Bronchial epithelial cell (primary cell): ENCODE measurements around the gene DPP10. TPM values are rescaled to one million over a fixed set of nuclear protein-coding genes. Genes with fewer than 3 reads are reported as not detected.
"Not testable (repeated sequence)": the region's sequence is repeated elsewhere in the genome, so short reads cannot be mapped to it uniquely, and the experiment has no call there.

Experiments
- DNase-seq: peaks from one replicate; pipeline ENCODE4 v3.0.0-alpha.2; 2010; ENCODE audit warnings: low read depth
- FAIRE-seq: peaks from 2 replicates; lab custom pipeline; 2011; peaks lifted over from hg19 to GRCh38; lab: Jason Lieb, UNC
- H3K27me3 ChIP-seq: 2 replicates; pipeline ENCODE4 v1.5.1; 2011; ENCODE audit warnings: low read length; ENCODE audit not compliant: control insufficient read depth, insufficient read depth
- H3K36me3 ChIP-seq: 2 replicates; pipeline ENCODE4 v1.5.1; 2011; ENCODE audit warnings: low read length; ENCODE audit not compliant: control insufficient read depth, insufficient read depth
- H3K4me3 ChIP-seq: 2 replicates; pipeline ENCODE4 v1.5.1; 2011; ENCODE audit warnings: mild to moderate bottlenecking, low read depth, low read length, control low read depth
- total RNA-seq: library from RNA; depleted of rRNA; stranded (reverse); fragments of >200 nt; gene quantifications from 2 replicates; pipeline ENCODE4 v1.2.1, GENCODE V29; 2014
- TF ChIP-seq, protein P1 (sequence below): IDR thresholded peaks from 2 replicates; pipeline ENCODE4 v1.5.1; 2011; ENCODE audit warnings: mild to moderate bottlenecking, moderate library complexity, low read length, control low read depth, inconsistent platforms; ENCODE audit not compliant: insufficient read depth, severe bottlenecking

Gene DPP10
- total RNA-seq, result under 0.01 and 0.26 TPM in 2 replicates

DNA sequence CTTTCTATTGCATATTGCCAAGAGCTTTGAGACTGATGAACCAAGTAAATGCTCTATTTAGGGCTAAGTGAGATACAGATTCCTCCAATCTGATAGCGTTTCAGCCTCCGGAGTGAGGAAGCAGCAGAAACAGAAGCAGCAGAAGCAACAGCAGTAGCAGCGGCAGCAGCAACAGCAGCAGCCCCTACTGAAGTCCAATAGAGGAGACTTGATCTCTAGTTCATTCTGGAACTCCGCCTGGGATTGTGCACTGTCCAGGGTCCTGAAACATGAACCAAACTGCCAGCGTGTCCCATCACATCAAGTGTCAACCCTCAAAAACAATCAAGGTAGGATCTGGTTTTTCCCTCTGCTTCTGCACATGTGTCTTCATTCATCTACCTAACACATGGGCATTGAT lies at the start of gene DPP10:
DPP10 (plus strand) TSS at position 132 of the 400 bp plus-strand sequence.
- TF ChIP-seq, protein P1, sequence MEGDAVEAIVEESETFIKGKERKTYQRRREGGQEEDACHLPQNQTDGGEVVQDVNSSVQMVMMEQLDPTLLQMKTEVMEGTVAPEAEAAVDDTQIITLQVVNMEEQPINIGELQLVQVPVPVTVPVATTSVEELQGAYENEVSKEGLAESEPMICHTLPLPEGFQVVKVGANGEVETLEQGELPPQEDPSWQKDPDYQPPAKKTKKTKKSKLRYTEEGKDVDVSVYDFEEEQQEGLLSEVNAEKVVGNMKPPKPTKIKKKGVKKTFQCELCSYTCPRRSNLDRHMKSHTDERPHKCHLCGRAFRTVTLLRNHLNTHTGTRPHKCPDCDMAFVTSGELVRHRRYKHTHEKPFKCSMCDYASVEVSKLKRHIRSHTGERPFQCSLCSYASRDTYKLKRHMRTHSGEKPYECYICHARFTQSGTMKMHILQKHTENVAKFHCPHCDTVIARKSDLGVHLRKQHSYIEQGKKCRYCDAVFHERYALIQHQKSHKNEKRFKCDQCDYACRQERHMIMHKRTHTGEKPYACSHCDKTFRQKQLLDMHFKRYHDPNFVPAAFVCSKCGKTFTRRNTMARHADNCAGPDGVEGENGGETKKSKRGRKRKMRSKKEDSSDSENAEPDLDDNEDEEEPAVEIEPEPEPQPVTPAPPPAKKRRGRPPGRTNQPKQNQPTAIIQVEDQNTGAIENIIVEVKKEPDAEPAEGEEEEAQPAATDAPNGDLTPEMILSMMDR, result no peak
- H3K4me3 ChIP-seq, result no peak within 1 kb of the TSS
- FAIRE-seq (no peak), DNase-seq (peak; percentile 5)
- H3K27me3 ChIP-seq, result no peaks in the 10 kb centered on the region
- no peaks in the 10 kb centered on the region for H3K36me3 ChIP-seq

DNA sequence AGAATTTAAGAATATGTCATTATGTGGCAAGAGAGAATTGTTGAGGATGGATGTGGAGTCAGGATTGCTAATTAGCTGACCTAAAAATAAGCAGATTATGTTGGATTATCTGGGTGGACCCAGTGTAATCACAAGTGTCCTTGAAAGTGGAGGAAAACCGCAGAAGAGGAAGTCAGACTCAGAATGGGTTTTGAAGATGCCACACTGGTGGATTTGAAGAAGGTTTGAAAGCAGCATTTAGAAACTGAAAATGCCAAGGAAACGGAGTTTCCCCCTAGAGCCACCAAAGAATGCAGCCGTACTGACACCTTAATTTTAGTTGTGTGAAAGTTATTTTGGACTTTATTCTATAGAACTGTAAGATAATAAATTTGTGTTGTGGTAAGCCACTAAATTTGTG lies 41.6 kb upstream of the DPP10 start:
- Histone ChIP-seq H3K36me3 (no peaks in the 10 kb centered on the region), H3K27me3 (no peaks in the 10 kb centered on the region), H3K4me3 (no peak overlapping the region)
- DNase-seq (no peak), FAIRE-seq (no peak)
- TF ChIP-seq, protein P1, result no peak

DNA sequence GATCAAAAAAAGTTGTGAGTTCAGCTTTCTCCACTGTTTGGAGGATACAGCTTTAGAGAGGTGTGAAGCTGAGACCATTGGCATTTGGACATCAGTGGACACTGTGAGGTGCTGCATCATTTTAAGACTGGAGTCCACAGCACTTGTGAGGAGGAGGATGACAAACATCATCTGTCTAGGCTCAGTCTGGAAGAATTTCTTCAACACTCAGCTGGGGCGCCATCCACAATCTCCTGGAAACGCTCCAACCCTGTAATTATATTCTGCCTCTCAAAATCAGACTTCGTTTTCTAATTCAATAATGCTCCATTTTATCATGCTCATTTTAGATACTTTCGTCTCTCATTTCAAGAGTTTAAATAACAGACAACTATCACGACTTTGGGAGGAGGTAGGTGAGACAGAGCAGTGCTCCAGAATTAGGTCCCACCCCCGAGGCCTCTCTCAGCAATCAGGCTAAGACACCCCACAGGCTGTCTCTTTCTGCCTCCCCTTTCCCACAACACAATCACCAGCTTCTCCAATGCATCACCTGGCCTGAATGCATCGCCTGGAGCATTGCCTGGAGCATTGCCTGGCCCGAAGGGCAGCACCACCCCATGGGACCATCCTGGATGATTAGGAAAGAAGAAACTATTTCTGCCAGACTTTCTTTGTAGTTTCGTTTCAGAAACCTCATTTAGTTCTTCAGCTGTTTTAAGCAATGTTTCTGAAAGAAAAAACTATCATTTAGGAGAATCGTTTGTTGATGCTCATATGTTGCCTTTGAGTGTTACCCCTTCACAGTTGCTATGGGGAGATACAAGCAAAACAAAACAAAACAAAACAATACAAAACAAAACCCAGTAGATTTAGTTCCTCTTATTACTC lies 37.0 kb upstream of the DPP10 start:
- TF ChIP-seq, protein P1, result no peak
- H3K4me3 ChIP-seq, result no peak overlapping the region
- H3K27me3 ChIP-seq, result no peaks in the 10 kb centered on the region
- no peaks in the 10 kb centered on the region for H3K36me3 ChIP-seq
- DNase-seq (no peak), FAIRE-seq (no peak)

DNA sequence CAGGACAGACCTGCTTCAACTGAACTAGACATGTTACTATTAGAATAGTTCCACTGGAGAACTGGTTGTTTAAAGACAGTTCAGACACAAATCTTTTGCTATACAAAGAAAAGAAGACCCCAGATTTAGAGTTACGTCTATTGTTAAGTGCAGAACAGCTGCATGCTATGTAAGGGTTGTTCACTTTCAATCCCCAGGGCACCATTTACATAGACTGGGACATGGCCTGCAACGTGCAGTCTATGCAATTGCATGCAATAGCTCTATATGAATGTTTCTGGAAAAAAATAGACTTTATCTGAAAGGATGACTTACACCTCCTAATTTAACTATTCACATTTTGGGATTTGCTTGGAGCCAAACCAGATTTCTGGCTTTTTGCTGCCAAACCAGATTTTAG lies 36.1 kb upstream of the DPP10 start:
- Histone ChIP-seq H3K27me3 (no peaks in the 10 kb centered on the region), H3K36me3 (no peaks in the 10 kb centered on the region), H3K4me3 (no peak overlapping the region)
- DNase-seq (no peak), FAIRE-seq (no peak)
- TF ChIP-seq, protein P1, result no peak

- not testable (repeated sequence) for H3K36me3 ChIP-seq, H3K27me3 ChIP-seq, FAIRE-seq, H3K4me3 ChIP-seq, DNase-seq
Measured at GRCh38 chr2:114407353-114407752, 35.1 kb upstream of the DPP10 start.

GRCh38 chr2:114421781-114422180 lies 20.7 kb upstream of the DPP10 start:
- no peaks in the 10 kb centered on the region for H3K27me3 ChIP-seq
- no peaks in the 10 kb centered on the region for H3K36me3 ChIP-seq
- DNase-seq (no peak), FAIRE-seq (no peak)
- H3K4me3 ChIP-seq, result no peak overlapping the region
- TF ChIP-seq, protein P1, result no peak
